Body of pancreas (tissue), 4 donors: ENCODE measurements around the gene CEP83.

ENCODE experiments used
- POLR2A ChIP-seq, 3 donors: fragments of 450-650 bp; IDR thresholded peaks; one replicate each; pipeline ENCODE4 v1.6.1; 2016; ENCODE audit warnings: antibody characterized with exemption in 3 of 3, mild to moderate bottlenecking in 2 of 3
- TF ChIP-seq, protein P1 (sequence below), 7 experiments: fragments of 450-650 bp in 4 of 7; fragments of 200-600 bp in 3 of 7; sonication (generic) in 3 of 7; IDR thresholded peaks; one replicate each; pipeline ENCODE4 v1.5.1; 2016 to 2019; ENCODE audit warnings: antibody characterized with exemption in 7 of 7

DNA sequence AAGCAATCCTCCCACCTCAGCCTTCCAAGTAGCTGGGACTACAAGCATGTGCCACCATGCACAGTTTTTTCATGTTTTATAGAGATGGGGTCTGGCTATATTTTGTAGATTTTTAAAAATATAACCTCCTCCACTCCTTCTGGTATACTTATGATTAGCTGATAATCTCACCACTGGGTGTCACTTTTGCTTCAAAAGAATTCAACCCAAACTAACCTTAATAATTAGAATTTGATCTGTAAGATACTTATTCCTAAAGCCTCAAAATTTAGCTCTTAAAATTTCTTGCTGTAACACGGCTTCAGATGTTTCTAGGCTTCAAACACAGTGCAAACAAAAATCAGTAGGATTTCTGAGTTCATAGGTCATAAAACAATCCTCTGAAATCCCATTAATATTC, 130.3 kb downstream of the CEP83 start:
- TF ChIP-seq, protein P1, sequence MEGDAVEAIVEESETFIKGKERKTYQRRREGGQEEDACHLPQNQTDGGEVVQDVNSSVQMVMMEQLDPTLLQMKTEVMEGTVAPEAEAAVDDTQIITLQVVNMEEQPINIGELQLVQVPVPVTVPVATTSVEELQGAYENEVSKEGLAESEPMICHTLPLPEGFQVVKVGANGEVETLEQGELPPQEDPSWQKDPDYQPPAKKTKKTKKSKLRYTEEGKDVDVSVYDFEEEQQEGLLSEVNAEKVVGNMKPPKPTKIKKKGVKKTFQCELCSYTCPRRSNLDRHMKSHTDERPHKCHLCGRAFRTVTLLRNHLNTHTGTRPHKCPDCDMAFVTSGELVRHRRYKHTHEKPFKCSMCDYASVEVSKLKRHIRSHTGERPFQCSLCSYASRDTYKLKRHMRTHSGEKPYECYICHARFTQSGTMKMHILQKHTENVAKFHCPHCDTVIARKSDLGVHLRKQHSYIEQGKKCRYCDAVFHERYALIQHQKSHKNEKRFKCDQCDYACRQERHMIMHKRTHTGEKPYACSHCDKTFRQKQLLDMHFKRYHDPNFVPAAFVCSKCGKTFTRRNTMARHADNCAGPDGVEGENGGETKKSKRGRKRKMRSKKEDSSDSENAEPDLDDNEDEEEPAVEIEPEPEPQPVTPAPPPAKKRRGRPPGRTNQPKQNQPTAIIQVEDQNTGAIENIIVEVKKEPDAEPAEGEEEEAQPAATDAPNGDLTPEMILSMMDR (IDR thresholded peaks at IDR 0.05), result peak in 1 of 7 experiments; percentile 16
- TF ChIP-seq POLR2A (IDR thresholded peaks at IDR 0.05), result no peak
